ENCODE measurements around the gene MOV10. TPM values are rescaled to one million over a fixed set of nuclear protein-coding genes. Genes with fewer than 3 reads are reported as not detected.

Gene MOV10
- total RNA-seq, 1 experiment from 2014 or later, result 58.9 TPM

DNA sequence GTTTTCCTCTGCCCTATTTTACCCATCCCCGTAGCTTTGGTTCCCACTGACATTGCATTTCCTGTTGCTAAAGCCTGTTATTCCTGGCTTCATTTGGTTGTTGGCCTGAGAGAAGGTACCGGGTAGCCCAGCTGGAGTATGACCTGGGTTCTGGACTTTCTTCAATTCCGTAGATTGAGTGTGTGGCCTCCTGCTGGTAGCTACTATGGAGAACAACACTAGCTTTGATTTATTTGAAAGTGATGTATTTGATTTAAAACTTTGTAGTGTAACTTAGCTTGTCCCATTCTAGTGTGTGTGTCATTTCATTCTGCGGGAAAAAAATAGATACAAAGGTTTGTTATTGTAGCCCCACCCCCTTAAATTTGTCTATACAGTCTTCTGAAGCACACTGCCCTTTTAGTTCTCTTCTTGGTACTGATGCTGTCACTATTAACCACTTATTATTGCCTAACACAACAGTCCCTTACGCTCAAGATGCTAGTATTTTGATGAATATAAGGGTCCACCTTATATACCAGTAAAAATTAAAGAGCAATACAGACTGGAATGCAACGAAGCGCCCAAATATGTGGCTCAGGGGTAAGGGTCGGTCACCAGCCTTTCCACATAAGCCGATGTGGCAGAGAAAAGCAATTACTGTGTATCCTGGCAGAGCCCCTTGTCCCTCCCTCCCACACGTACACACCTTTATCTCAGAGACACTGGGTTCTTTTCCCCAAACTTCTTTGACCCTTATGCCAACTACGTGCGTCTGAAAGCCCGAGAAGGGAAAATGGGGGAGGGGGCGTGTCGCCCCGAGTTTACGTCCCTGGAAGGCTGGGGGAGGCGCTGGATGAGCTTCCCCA lies 643 bp upstream of the MOV10 start:
- peak; percentile 53 for DNase-seq (ENCODE audit: low read depth)

DNA sequence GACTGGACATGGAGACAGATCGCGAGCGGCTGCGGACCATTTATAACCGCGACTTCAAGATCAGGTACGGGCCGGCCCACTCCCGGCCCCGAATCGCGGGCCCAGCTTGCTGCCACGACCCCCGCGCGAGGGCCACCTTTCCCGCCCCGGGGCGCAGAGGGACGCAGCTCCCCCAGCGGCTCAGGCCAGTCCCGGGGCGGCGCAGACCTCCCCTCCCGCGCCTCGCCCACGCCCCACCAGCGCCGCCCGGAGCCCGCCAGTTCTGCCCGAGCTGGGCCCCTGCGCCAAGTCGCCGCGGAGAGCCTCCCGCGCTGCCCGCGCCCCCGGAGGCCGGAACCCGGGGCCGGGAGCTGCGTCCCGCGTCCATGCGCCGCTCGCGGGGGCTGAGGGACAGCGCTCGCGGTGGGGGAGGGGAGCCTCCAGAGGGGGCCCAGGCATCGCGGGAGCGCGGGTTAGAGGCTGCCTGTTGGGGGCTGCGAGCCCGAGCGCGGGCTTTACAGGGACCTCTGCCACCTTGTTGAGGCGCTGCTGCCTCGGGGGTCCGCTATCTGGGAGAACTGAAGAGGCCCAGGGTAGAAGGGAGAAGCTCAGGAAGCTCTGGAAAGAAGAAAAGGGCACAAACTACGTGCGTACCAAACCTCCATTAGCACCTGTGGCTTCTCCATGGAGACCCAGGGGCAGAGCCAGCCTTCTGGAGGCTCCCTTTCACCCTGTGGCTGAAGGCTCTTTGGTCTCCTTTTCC lies 698 bp downstream of the MOV10 start:
- DNase-seq (ENCODE audit: low read depth), result peak; percentile 23

DNA sequence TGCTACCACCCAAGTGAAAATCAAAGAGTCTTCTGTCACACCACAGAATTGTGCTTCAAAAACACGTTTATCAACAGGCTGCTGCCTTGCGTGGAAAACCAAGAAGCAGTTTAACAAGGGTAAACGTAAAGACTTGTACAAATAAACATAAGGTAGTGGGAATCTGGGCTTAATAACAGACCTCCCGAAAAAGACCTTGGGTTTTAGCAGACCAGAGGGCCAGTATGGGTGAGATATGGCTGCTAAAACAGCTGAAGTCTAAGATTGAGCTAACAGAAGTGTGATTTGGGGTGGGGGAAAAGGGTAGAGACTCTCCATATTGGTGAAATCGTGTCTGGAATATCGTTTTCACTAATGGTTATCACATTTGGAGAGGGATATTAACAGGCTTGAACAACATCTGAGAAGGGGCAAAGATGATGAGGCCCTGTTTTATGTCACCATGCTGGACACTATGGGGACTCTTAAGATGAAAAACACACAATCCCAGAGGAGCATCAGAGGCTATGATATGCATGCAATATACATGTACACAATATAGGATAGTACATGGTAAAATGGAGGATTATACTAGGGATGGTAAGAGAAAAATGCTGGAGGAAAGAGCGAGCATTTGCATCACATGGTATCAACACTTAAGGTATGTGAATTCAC lies 1.4 kb downstream of the MOV10 start:
- DNase-seq (ENCODE audit: low read depth), result no peak

DNA sequence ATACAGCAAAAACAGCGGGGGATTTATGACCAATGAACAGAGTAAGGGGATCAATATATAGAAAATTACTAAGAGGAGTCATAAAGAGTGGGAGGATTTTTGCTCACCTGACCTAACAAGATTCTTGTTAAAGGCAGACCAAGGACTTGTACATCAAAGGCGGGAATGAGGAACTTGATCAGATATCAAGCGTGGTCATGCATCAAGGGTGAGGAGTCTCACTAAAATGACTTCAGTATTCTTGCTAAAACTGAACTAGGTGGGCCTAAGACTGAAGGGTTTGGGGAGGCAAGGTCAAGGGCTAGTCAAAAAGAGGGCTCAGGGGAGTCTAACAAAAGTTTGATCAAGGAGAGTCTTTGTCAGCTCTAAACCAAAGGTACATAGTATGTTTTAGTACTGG lies 2.1 kb downstream of the MOV10 start:
- DNase-seq (ENCODE audit: low read depth), result no peak

DNA sequence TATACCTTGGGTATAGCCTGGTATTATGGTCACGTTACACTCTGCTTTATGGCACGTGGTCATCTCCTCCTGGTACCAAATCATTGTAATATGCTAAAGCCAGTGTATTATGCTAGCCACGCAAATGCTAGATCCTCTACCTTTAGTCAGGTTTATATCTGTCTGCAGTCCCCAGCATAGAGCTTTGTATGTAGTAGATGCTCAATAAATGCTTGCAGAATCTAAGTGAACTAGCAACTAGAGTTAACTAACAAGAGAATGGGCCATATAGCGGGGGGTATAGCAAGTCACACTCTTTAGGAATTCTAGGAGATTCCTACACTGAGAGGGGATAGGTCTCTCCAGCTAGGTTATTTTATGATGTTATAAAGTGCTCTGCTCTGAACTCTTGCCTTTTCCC lies 3.0 kb downstream of the MOV10 start:
- DNase-seq (ENCODE audit: low read depth), result no peak

DNA sequence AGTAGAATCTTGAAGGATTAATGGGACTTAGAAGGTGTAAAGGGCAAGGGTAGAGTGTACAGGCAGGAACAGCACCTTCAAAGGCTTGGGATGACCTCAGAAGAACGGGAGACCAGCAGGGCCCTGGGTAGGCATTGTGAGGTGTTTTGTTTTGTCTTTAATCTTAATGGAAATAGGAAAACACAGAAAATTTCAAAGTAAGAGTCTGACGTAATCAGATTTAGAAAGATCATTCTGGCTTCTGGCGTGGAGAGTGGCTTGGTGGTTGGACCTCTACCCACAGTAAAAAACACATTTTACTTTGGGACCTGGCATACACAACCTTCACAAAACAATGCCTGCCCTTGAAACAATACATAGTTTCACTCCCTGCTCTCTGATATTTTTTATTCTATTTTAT lies 4.1 kb downstream of the MOV10 start:
- DNase-seq (ENCODE audit: low read depth), result no peak

DNA sequence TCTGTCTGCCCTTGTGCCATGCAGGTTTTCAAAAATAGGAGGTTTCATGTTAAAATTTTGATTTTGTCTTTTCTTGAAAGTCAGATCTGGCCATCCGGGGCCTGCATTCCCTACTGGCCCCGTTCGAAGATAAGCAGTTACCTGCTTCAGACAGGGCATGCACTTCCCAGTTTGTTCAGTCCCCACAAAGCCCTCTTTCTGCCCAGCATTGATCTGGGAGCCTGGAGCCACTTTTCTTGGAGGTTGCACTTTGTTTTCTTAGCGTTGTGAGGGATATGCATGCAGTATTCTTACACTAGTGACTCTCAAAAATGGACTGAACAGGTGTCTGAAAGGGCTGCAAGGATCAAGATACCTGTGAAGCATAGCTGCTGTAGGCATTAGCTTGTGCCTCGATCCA lies 11.5 kb downstream of the MOV10 start:
- DNase-seq (ENCODE audit: low read depth), result no peak

DNA sequence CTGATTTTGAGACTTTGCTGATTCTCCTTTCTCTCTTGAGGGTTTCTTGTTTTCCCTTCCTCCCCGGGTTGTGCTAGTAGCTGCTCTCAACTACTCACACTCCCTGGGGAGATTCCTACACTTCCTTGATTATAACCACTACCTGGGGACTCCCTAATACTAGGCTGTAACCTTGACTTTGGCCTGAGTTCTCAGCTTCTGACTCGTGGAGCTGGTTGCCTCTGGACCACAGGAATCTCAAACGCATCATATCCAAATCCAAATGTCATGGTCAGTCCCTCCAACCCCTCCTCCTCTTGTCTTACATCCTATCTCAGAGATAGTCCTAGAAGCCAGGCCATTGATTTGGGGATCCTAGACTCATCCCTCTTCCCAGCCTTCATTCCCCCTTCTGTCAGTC lies 12.0 kb downstream of the MOV10 start:
- DNase-seq (ENCODE audit: low read depth), result no peak

DNA sequence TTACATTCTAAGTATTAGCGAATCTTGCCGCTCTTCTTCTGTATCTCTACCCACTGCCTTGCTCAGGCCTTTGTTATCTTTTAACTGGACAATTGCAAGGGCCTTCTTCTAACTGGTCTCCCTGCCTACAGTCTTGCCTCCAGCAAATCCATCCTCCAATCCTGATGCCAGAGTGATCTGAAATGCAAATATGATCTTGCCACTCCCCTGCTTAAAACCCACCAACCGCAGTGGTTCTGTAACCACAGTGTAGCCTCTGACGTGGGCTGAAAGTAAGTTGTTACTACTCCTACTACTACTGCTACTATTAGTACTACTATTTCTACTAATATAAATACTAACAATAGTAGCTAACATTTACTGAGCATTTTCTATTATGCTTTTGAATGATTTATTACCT lies 12.4 kb downstream of the MOV10 start:
- DNase-seq (ENCODE audit: low read depth), result no peak

DNA sequence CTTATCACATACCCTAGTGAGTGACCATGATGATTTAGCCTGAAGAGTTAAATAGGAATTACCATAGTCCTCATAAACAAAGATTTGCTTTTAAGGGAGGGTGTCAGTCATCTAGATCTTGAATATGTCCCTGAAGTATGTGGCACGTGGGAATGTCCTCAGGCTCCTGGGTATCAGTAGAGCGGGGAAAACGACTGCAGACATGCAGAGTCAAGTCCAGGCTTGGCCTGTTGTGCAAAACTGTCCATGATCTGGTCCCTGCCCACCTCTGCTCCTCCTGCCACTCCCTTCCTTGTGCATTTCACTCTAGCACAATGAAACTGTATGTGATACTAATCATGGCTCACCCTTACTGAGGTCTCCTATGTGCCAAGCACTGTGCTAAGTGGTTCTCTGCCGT lies 12.9 kb downstream of the MOV10 start:
- no peak for DNase-seq (ENCODE audit: low read depth)

DNA sequence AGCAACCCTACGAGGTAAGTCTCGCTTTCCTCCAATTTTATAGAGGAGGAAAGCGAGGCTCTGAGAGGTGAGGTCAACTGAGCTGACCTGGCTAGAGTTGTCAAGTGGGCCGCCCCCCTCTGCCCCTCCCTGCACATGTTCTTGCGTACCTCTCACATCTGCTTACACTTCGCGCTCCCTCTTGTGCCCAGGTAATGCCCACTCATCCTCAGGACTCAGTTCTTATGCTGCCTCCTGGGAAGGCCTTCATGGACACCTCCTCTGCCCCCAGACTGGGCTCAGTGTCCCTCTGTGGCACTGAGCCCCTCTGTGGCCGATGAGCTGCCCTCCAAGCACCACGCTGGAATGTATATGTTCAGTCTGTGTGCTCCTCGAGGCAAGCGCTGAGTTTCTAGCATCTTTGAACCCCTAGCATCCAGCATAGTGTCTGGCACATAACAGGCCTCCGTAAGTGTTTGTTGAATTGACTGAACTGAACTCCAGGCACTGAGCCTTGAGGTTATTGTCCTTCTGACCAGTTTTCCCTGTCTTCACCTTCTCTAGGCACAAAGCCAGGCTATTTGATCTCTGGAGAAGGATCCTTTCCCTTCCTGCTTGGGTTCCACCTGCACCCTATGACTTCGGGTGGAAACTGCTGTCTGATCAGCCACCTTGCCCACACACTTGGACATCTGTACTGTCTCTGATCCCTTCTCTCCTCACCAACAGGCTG lies 13.5 kb downstream of the MOV10 start:
- no peak for DNase-seq (ENCODE audit: low read depth)

DNA sequence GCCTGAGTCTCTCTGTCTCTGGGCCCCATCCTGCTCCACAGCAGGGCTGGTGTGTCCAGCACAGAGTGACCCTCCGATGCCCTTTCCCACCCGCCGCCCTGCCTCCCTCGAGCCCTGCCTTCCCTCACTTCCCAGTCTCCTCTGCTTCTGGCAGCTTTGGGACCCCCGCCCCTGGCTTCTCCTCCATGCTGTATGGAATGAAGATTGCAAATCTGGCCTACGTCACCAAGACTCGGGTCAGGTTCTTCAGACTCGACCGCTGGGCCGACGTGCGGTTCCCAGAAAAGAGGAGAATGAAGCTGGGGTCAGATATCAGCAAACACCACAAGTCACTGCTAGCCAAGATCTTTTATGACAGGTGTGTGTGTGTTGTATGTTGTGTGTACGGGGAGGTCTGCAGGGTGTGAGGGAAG lies 14.3 kb downstream of the MOV10 start:
- DNase-seq (ENCODE audit: low read depth), result no peak

DNA sequence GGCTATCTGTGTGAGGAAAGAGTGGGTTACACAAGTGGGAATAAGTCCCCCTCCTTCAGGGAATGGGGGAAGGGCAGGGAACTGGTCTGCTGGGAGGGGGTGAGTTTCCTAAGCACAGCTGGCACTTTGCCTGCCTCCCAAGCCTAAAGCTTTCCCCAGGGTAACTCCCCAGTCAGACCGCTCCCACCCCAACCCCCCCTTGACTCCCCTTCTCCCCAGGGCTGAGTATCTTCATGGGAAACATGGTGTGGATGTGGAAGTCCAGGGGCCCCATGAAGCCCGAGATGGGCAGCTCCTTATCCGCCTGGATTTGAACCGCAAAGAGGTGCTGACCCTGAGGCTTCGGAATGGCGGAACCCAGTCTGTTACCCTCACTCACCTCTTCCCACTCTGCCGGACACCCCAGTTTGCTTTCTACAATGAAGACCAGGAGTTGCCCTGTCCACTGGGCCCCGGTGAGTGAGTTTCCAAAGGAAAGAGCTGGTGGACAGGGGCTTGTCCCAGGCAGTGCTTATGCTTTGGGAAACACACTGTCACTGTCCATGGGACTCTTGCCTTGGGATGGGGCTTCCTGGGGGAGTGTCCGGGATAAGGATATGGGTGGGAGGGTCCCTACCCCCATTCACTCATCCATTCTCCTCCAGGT lies 14.9 kb downstream of the MOV10 start:
- no peak for DNase-seq (ENCODE audit: low read depth)

DNA sequence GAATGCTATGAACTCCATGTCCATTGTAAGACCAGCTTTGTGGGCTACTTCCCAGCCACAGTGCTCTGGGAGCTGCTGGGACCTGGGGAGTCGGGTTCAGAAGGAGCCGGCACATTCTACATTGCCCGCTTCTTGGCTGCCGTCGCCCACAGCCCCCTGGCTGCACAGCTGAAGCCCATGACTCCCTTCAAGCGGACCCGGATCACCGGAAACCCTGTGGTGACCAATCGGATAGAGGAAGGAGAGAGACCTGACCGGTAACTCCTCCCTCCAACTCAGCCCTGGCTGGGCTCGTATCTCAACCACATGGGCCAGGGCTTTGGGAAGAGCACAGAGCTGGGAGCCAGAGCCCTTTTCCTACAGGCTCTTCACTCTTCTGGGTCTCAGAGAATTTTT lies 15.4 kb downstream of the MOV10 start:
- no peak for DNase-seq (ENCODE audit: low read depth)

DNA sequence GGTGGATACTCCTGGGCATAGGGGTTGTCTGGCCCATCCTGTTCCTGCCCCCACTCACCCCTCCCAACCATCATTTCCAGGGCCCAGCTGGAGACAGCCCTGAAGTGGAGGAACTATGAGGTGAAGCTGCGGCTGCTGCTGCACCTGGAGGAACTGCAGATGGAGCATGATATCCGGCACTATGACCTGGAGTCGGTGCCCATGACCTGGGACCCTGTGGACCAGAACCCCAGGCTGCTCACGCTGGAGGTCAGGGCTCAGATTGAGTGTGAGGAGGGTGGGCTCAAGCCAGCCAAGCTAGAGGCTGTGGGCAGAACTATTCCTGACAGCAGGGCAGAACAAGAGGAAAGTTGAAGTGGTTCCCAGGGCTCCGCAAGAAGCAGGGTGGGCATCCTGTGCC lies 18.2 kb downstream of the MOV10 start:
- no peak for DNase-seq (ENCODE audit: low read depth)

DNA sequence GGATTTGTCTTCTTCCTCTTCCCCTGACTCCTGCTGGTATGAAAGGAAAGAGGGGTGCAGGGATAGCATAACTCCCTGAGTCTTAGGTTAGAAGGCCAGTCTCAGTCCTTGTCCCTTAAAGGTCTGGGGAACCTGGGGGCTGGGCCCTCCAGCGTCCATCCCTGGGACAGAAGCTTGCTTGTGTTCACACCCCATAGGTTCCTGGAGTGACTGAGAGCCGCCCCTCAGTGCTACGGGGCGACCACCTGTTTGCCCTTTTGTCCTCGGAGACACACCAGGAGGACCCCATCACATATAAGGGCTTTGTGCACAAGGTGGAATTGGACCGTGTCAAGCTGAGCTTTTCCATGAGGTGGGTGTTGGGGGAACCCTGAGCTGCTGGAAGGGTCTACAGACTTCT lies 19.4 kb downstream of the MOV10 start:
- DNase-seq (ENCODE audit: low read depth), result no peak

DNA sequence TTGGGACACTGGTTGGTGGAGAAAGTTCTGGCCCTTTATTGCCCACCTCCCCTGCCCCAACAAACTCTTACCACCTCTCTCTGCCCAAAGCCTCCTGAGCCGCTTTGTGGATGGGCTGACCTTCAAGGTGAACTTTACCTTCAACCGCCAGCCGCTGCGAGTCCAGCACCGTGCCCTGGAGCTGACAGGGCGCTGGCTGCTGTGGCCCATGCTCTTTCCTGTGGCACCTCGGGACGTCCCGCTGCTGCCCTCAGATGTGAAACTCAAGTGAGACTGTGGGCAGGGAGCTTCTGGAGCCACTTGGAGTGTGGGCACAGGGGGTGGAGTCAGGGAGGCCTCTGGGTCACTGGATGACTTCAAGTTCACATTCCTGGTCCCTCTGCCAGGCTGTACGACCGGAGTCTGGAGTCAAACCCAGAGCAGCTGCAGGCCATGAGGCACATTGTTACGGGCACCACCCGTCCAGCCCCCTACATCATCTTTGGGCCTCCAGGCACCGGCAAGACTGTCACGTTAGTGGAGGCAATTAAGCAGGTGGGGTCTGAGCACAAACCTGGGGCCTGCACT lies 20.0 kb downstream of the MOV10 start:
- DNase-seq (ENCODE audit: low read depth), result no peak

DNA sequence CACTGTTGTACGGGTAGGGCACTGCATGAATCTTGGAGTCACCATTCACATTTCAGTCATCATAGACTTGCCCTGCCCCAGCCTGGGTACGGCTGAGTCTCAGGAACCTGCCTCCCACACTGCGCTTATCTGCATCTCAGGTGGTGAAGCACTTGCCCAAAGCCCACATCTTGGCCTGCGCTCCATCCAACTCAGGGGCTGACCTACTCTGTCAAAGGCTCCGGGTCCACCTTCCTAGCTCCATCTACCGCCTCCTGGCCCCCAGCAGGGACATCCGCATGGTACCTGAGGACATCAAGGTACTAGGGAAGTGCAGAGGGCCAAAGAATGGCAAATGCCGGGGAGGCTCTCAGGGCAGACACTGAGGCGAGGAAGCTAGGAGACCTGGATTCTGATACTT lies 20.8 kb downstream of the MOV10 start:
- DNase-seq (ENCODE audit: low read depth), result no peak

DNA sequence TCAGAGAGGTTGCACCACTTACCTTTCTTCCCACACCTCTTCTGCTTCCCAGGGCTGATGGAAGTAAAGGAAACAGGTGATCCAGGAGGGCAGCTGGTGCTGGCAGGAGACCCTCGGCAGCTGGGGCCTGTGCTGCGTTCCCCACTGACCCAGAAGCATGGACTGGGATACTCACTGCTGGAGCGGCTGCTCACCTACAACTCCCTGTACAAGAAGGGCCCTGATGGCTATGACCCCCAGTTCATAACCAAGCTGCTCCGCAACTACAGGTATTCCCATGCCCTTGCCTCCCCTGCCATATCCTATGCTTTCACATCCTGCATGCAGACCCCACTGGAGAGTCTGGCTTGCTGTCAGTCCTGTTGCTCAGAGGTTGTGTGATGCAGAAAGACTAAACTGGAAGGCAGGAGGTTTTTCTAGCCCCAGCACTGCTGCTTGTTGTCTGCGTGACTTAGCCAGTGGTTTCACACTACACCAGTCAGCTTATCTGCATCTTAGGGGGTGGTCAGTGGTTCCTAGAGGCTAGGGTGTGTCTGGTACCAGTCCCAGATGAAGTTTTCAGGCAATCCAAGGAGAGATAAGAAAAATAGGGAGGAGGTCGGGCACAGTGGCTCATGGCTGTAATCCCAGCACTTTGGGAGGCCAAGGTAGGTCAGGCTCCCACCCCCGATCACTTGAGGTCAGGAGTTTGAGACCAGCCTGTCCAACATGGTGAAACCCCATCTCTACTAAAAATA lies 22.3 kb downstream of the MOV10 start:
- DNase-seq (ENCODE audit: low read depth), result no peak

DNA sequence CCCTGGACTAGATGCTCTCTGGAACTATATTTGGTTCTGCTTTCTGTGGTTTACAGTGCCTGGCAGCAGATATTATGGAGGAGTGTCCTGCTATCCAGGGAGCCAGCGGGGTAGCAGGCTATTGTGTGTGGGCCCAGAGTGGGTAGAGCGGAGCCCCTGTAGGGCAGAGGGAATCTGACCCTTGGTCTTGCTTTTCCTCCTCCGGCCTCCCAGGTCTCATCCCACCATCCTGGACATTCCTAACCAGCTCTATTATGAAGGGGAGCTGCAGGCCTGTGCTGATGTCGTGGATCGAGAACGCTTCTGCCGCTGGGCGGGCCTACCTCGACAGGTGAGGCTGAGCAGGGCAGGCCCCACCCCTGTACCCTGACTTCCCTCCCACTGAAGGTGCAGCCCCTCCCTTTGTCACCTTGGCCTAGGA lies 23.3 kb downstream of the MOV10 start:
- no peak for DNase-seq (ENCODE audit: low read depth)
